Embryonic facial prominence (tissue), 1 donor: Measurements from ENCODE around the gene SETBP1.

Experiments used
- DNase-seq: peaks from one replicate; pipeline ENCODE4 v3.0.0-alpha.2; 2016; ENCODE audit errors: extremely low spot score

SETBP1 gene

DNA sequence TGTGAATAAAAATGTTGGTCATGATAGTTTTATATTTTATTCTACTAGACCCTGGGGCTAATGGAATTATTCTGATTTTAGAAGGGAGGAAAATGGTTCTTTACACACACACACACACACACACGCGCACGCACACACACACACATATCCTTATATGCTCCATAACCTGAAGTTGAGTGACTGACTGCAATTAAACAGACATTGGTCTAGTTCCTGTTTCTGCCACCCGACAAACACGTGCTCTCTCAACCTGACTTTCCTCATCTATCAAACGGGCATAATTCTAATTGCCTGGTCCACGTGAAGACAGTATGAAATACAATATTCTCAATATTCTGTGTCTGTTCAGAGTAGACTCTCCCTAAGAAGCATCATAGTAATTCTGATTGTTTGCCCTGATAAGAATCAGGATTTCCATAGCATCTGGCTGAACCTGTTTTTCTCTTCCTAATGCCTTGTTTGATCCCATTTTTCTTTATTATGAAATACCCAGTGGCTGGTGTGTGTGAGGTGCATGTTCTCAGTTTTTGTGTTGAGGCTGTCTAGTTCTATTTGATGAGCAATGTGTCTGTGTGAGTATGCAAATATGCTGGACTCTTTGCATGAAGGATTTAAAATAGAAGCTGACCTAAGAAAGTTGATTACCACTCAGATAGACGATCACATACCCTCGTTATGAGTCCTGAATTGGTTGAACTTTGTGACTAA is 51.0 kb downstream of the SETBP1 start:
- no peak for DNase-seq

DNA sequence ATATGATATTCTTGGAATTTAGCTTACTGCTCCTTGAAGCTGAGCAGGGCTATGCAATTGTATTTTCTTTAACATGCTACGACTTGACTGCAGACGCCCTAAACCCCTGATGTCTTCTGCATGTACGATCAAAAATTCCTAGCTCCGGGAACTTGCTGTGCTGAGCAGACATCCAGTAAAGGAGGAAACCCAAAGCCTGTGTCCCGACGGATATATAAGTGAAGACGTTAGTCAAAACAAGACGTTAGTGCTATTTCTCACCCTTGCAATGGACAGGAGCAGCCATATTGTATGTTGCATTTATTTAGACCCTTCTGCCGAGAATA is 51.5 kb downstream of the SETBP1 start:
- no peak for DNase-seq

DNA sequence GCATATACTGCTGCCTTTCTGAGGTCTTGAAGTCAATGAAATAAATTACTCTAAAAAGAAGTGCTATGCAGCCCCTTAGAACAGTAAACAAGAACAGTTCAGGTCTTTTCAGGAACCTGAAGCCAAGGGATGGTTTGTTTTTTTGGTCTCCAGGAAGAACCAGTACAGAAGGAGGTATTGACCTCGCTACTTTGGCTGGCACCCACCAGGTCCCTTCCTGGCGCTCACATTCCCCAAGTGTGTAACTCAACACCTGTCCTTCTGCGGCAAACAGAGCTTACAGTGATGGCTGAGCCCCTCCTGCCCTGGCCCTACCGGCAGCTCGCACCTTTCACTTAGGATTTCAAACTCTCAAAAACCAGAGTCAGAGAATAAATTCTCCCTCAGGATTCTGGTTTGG is 51.9 kb downstream of the SETBP1 start:
- DNase-seq: no peak

DNA sequence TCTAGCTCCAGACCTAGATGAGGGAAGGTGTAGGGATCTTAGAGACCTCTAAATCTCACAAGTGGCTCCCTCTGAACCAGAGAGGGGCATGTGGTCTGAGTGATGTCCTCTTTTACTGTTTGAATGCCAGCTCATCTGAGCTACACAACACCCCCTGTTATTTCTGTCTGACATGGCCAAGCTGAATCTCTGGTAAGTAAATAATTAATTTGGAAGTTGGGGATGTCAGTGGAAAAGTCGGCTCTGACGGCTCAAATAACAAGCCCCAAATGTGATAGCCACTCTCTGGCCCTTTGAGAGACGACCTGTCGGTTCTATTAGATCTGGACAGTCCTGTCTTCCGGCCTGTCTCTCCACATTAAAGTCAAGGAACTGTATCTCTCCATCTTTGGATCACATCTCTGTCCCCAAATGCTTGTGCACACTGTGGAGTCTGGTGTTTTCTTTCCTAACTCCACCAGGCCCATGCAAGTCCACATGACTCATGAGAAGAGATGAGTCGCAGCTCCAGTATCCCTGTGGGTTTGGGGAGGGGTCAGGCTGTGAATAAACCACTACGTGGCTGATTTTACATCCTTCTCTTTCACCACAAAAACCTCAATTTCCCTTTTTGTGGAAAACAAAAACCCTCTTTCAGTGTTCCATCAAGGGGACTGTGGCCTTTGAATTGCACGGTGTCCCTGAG is 52.5 kb downstream of the SETBP1 start:
- DNase-seq: no peak

GRCh38 chr18:44733754-44734465 is 53.2 kb downstream of the SETBP1 start:
- DNase-seq: no peak

GRCh38 chr18:44735096-44735495 is 54.4 kb downstream of the SETBP1 start:
- DNase-seq: no peak

- no peak for DNase-seq
Measured at GRCh38 chr18:44736664-44737380, 56.1 kb downstream of the SETBP1 start.

GRCh38 chr18:44737623-44738022 is 56.9 kb downstream of the SETBP1 start:
- no peak for DNase-seq

DNA sequence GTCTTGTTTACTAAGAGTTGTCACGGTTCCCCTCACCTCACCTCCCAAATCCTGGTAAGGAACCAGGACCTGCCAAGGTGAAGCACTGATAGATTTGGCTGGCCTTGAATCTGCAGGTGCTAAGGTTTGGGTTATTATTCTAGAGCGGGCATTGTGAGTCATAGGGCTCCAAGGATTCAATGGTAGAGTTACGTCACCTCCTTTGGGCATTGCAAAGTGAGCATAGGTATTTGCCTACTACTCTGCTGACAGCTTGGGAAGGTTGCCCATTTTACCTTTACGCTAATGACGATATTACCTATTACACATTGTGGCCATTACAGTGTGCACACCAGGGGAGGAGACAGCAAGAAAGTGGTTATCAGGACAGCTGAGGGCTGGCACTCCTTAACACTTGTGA is 59.3 kb downstream of the SETBP1 start:
- DNase-seq: no peak

DNA sequence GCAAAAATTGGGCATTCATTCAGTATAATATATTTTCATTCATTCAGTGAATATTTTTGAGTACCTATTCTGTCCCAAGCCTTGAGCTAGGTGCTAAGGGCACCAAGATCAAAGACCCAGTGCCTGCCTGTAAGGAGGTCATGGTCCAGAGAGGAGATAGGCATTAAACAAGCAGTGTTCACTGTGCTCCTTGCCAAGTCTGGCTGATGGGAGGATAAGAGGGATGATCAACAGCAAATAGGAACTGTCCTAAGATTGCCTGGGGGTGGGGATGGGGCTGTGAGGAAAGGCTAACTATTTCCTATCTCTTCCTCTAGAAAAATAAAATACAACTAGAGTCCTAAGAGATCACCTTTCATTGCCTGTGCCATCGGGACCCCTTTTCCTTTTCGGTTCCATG is 60.4 kb downstream of the SETBP1 start:
- no peak for DNase-seq

DNA sequence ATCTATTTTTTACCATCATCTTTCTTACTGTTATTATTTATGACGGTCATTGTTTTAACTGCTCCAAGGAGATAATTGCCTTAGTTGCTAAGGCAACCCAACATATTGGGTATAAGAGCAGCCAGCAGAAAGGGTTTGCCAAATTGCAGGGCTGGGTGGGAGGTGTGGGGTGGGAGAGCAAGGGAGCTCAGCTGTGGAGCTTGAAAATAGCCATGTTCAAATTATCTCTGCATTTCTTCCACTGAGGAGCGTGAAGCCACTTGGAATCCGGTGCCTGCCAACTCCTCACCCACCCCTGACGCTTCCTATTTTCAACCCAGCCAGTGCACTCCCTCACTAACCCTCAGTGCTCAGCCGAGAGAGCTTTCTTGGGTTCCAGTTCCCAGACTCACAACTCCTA is 60.8 kb downstream of the SETBP1 start:
- DNase-seq: no peak

- DNase-seq: no peak
Measured at GRCh38 chr18:44742126-44742525, 61.4 kb downstream of the SETBP1 start.

- DNase-seq: no peak
Measured at GRCh38 chr18:44742718-44743311, 62.1 kb downstream of the SETBP1 start.

- no peak for DNase-seq
Measured at GRCh38 chr18:44743631-44744030, 62.9 kb downstream of the SETBP1 start.

GRCh38 chr18:44744161-44745121 is 63.8 kb downstream of the SETBP1 start:
- no peak for DNase-seq

GRCh38 chr18:44747157-44747556 is 66.5 kb downstream of the SETBP1 start:
- DNase-seq: no peak

GRCh38 chr18:44748582-44748981 is 67.9 kb downstream of the SETBP1 start:
- no peak for DNase-seq

- DNase-seq: no peak
Measured at GRCh38 chr18:44750774-44751173, 70.1 kb downstream of the SETBP1 start.

DNA sequence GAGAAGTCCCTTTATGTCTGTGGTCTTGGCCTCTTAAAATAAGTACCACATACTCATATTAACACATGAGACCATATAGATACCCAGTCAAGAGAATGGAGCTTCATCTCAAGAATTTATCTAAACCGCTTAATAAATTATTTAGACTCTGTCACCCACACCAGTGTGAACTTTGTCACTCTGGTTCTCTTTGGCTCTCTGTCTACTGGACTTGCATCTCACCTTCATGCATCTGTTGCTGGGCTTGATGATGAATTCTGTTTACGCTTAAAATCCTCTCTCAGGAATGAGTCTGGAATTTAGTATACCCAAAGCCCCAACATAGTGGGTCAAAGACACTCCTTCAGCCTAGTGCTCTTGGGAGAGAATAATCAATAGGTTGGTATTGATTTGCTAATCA is 73.9 kb downstream of the SETBP1 start:
- no peak for DNase-seq

DNA sequence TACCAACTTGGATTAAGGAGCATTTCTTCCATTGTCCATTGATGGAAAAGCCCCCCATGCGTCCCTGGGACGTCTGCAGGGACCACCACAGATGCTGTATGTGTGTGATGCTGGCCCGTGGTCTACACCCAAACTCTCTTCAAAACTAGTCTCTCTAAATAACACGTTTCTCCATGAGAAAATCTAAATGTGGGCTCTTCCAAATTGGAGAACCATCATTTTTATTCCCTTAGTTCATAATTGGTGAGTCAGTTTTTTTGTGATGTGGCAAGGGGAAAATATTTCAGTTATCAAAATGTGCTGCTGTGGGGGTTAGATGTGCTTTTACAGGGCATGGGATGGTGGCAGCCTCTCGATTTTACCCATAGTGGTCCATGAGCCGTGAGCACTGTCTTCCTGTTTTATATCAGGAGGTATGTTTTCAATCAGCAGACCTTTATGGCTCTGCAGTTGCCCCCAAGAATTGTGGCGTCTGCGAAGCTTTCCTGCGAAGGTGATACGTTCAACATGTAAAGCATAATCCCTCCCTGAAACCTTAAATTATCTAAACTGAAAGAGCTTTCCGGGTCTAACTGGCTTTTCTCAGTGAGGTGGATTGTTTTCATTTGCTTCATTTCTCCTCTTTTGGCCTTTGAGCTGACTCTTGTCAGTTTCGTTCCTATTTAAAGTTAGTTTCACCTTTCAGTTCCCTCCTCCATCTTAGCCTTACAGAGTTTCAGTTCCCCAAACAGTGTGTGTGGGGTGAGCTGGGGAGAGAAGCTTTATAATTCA is 78.4 kb downstream of the SETBP1 start:
- DNase-seq: no peak
